ENCODE results near the gene ST6GALNAC3. TPM values are rescaled to one million over a fixed set of nuclear protein-coding genes. Genes with fewer than 3 reads are reported as not detected.

Gene ST6GALNAC3
- total RNA-seq, 1 experiment from 2014 or later = 0.03 TPM

DNA sequence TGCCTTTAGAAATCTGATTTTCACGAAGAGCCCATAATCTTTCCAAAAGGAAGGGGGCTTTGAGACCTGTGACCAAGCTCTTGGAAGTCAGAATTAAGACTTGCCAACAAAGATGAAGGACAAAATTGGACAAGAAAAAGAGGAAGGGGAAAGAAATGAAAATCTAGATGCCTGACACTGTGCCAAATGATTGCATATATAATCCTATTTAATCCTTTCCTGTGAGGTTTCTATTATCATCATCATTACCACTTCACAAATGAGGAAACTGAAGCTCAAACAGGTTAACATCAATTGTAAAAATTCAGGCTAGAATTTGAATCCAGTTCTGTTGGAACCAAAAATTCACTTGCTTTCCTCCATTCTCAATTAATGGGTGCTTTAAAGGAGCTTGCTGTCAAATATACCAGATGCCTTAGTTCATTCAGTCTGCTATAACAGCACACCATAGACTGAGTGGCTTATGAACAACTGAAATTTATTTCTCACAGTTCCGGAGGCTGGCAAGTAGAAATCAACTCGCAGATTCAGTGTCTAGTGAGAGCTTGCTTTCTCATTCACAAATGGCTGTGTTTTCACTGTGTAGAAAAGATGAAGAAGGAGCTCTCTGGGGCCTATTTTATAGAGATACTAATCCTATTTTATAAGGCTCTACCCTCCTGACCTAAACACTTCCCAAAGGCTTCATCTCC lies 595.2 kb downstream of the ST6GALNAC3 start:
- TF ChIP-seq TCF7L2 (IDR thresholded peaks at IDR 0.05; ENCODE audit: low read depth, low read length) (no peak), SIN3A (IDR thresholded peaks at IDR 0.05; ENCODE audit: borderline replicate concordance, insufficient read depth, low read depth, low read length) (no peak), POLR2AphosphoS5 (IDR thresholded peaks at IDR 0.05; ENCODE audit: low read depth, low read length) (no peak)
- TF ChIP-seq, protein P1, sequence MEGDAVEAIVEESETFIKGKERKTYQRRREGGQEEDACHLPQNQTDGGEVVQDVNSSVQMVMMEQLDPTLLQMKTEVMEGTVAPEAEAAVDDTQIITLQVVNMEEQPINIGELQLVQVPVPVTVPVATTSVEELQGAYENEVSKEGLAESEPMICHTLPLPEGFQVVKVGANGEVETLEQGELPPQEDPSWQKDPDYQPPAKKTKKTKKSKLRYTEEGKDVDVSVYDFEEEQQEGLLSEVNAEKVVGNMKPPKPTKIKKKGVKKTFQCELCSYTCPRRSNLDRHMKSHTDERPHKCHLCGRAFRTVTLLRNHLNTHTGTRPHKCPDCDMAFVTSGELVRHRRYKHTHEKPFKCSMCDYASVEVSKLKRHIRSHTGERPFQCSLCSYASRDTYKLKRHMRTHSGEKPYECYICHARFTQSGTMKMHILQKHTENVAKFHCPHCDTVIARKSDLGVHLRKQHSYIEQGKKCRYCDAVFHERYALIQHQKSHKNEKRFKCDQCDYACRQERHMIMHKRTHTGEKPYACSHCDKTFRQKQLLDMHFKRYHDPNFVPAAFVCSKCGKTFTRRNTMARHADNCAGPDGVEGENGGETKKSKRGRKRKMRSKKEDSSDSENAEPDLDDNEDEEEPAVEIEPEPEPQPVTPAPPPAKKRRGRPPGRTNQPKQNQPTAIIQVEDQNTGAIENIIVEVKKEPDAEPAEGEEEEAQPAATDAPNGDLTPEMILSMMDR (IDR thresholded peaks at IDR 0.05) = no peak
- TF ChIP-seq, protein P2, sequence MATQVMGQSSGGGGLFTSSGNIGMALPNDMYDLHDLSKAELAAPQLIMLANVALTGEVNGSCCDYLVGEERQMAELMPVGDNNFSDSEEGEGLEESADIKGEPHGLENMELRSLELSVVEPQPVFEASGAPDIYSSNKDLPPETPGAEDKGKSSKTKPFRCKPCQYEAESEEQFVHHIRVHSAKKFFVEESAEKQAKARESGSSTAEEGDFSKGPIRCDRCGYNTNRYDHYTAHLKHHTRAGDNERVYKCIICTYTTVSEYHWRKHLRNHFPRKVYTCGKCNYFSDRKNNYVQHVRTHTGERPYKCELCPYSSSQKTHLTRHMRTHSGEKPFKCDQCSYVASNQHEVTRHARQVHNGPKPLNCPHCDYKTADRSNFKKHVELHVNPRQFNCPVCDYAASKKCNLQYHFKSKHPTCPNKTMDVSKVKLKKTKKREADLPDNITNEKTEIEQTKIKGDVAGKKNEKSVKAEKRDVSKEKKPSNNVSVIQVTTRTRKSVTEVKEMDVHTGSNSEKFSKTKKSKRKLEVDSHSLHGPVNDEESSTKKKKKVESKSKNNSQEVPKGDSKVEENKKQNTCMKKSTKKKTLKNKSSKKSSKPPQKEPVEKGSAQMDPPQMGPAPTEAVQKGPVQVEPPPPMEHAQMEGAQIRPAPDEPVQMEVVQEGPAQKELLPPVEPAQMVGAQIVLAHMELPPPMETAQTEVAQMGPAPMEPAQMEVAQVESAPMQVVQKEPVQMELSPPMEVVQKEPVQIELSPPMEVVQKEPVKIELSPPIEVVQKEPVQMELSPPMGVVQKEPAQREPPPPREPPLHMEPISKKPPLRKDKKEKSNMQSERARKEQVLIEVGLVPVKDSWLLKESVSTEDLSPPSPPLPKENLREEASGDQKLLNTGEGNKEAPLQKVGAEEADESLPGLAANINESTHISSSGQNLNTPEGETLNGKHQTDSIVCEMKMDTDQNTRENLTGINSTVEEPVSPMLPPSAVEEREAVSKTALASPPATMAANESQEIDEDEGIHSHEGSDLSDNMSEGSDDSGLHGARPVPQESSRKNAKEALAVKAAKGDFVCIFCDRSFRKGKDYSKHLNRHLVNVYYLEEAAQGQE (IDR thresholded peaks at IDR 0.05; ENCODE audit: insufficient read depth in 1 of 2, low read depth in 2 of 2, low read length in 1 of 2) = no peak
- no peaks in the 10 kb centered on the region for H3K4me1 ChIP-seq (ENCODE audit: control insufficient read depth, insufficient read depth, low read length)
- H3K36me3 ChIP-seq (ENCODE audit: control insufficient read depth, insufficient read depth, low read length) = no peaks in the 10 kb centered on the region
- ChIA-PET POLR2A (no interaction called here), CTCF (no interaction called here)
- no peaks in the 10 kb centered on the region for H3K9me3 ChIP-seq (ENCODE audit: control insufficient read depth, insufficient read depth, low read depth, low read length)
- H3K4me3 ChIP-seq (ENCODE audit: low read depth in 2 of 2, low read length in 2 of 2) = no peak overlapping the region
- H3K27ac ChIP-seq (ENCODE audit: low read length) = no peak overlapping the region
- ATAC-seq = no peak
- no peak for DNase-seq (ENCODE audit: low read depth, low spot score)
- intact Hi-C loops (cut with micrococcal nuclease; ENCODE audit: unreplicated experiment) (no loop called here), in situ Hi-C loops (cut with HindIII; ENCODE audit: low pct_unique_long_range_greater_than_20kb, low sequenced_read_pairs) (no loop called here)
- no peaks in the 10 kb centered on the region for H3K27me3 ChIP-seq (ENCODE audit: control insufficient read depth, insufficient read depth, low read length)
- BruUV-seq (replicated peaks) = no TSS peak

DNA sequence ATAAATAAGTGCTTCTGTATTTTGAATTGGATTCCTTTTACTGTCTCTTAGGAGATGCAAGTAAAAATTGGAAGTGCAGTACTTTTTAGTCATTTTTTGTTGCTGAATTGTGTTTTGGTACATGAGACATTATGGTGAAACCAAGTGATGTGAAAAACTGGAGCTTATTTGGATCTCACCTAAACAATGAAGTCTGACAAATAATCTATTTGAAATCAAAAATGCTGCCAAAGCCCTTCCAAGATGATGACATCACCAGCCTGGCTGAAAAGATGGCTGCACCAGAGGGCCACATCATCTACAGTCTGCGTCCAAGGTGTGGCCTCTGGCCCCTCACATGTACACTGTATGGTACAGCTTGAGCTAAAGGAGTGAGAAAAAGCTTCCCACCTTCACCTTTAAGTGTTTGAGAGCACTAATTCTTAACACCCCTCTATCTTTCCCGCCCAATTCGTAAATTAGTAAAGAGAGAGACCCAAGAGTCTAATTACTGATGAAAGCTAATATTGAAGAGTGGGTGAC lies 600.2 kb downstream of the ST6GALNAC3 start:
- H3K4me1 ChIP-seq (ENCODE audit: control insufficient read depth, insufficient read depth, low read length) = no peaks in the 10 kb centered on the region
- ATAC-seq (no peak), DNase-seq (ENCODE audit: low read depth, low spot score) (no peak)
- POLR2A ChIA-PET = no interaction called here
- no peaks in the 10 kb centered on the region for H3K36me3 ChIP-seq (ENCODE audit: control insufficient read depth, insufficient read depth, low read length)
- in situ Hi-C loops (cut with HindIII; ENCODE audit: low pct_unique_long_range_greater_than_20kb, low sequenced_read_pairs) (no loop called here), intact Hi-C loops (cut with micrococcal nuclease; ENCODE audit: unreplicated experiment) (no loop called here)
- CTCF ChIA-PET = no interaction called here
- H3K27ac ChIP-seq (ENCODE audit: low read length) = no peak overlapping the region
- no peak for TF ChIP-seq TCF7L2 (IDR thresholded peaks at IDR 0.05; ENCODE audit: low read depth, low read length)
- no peak for TF ChIP-seq SIN3A (IDR thresholded peaks at IDR 0.05; ENCODE audit: borderline replicate concordance, insufficient read depth, low read depth, low read length)
- TF ChIP-seq, protein P2 (IDR thresholded peaks at IDR 0.05; ENCODE audit: insufficient read depth in 1 of 2, low read depth in 2 of 2, low read length in 1 of 2) = no peak
- TF ChIP-seq, protein P1 (IDR thresholded peaks at IDR 0.05) = no peak
- no peak for TF ChIP-seq POLR2AphosphoS5 (IDR thresholded peaks at IDR 0.05; ENCODE audit: low read depth, low read length)
- no peaks in the 10 kb centered on the region for H3K27me3 ChIP-seq (ENCODE audit: control insufficient read depth, insufficient read depth, low read length)
- H3K4me3 ChIP-seq (ENCODE audit: low read depth in 2 of 2, low read length in 2 of 2) = no peak overlapping the region
- BruUV-seq (replicated peaks) = no TSS peak
- no peaks in the 10 kb centered on the region for H3K9me3 ChIP-seq (ENCODE audit: control insufficient read depth, insufficient read depth, low read depth, low read length)
